Esophagus squamous epithelium (tissue), 5 donors: ENCODE data around the gene NFATC2. TPM values are rescaled to one million over a fixed set of nuclear protein-coding genes. Genes with fewer than 3 reads are reported as not detected.
A peak's percentile ranks its signal among the peaks of the same experiment; 100 is the strongest.

ENCODE experiments used
- DNase-seq: peaks from one replicate; lab custom pipeline; 2025; lab: John Stamatoyannopoulos, UW
- H3K27ac ChIP-seq, 4 donors: fragments of 200-600 bp; sonication (generic); one replicate each; pipeline ENCODE4 v1.5.1; 2016 to 2019; ENCODE audit warnings: mild to moderate bottlenecking in 1 of 4
- H3K27me3 ChIP-seq, 4 donors: fragments of 200-600 bp; sonication (generic); 1 replicate in 3 of 4; 2 replicates in 1 of 4; pipeline versions ENCODE4 v1.5.1 to v1.6.0; 2017 to 2021; ENCODE audit warnings: antibody characterized with exemption in 1 of 4
- H3K36me3 ChIP-seq, 3 donors: fragments of 200-600 bp; sonication (generic); one replicate each; pipeline ENCODE4 v1.5.1; 2016 to 2019
- H3K4me1 ChIP-seq, 3 donors: fragments of 200-600 bp; sonication (generic); one replicate each; pipeline ENCODE4 v1.5.1; 2017 to 2019
- H3K4me3 ChIP-seq, 4 donors: fragments of 200-600 bp; sonication (generic); 1 replicate in 3 of 4; 2 replicates in 1 of 4; pipeline ENCODE4 v1.5.1; 2016 to 2019; ENCODE audit warnings: mild to moderate bottlenecking in 2 of 4, moderate library complexity in 1 of 4
- H3K9me3 ChIP-seq, 3 donors: fragments of 200-600 bp; sonication (generic); one replicate each; pipeline ENCODE4 v1.5.1; 2016 to 2019
- POLR2A ChIP-seq, 4 donors: fragments of 450-650 bp; IDR thresholded peaks; one replicate each; pipeline ENCODE4 v1.6.1; 2017; ENCODE audit warnings: antibody characterized with exemption in 4 of 4, mild to moderate bottlenecking in 4 of 4, moderate library complexity in 3 of 4
- WGBS, 2 donors: methylation state at CpG; one replicate each; pipeline ENCODE4 v1.1.5; 2018; 5-methylcytosine and 5-hydroxymethylcytosine counted together
- intact Hi-C: fragments of 100-400 bp; cut with DNase I; formaldehyde crosslinking; loops from one replicate; pipeline ENCODE4 v1.15.0; 2022
- total RNA-seq, 4 donors: library from RNA; depleted of rRNA; stranded (reverse); fragments of >200 nt; gene quantifications; one replicate each; pipeline ENCODE4 v1.1.0, GENCODE V29; 2016
- TF ChIP-seq, protein P1 (sequence below), 6 experiments: fragments of 450-650 bp in 4 of 6; fragments of 200-600 bp in 2 of 6; sonication (generic) in 2 of 6; IDR thresholded peaks; one replicate each; pipeline ENCODE4 v1.5.1; 2016 to 2019; ENCODE audit warnings: antibody characterized with exemption in 6 of 6, mild to moderate bottlenecking in 4 of 6, moderate library complexity in 4 of 6
- donor health status: DM: yes; HTN: yes; CAD: no.

The NFATC2 gene
- total RNA-seq, 4 donors from 2014 or later: 0.83 to 6.7 (median 1.4) TPM

- DNase-seq: no peak
- Histone ChIP-seq H3K4me3 (no peak overlapping the region), H3K4me1 (peaks cover 8 to 73% (median 8%) of the 10 kb centered on the region in 3 donors), H3K9me3 (no peaks in the 10 kb centered on the region), H3K27me3 (no peaks in the 10 kb centered on the region), H3K27ac (no peak overlapping the region), H3K36me3 (no peaks in the 10 kb centered on the region)
- 41 to 71% methylated on average over 2 of the region's 2 CpGs for WGBS, 2 donors
- TF ChIP-seq, protein P1, sequence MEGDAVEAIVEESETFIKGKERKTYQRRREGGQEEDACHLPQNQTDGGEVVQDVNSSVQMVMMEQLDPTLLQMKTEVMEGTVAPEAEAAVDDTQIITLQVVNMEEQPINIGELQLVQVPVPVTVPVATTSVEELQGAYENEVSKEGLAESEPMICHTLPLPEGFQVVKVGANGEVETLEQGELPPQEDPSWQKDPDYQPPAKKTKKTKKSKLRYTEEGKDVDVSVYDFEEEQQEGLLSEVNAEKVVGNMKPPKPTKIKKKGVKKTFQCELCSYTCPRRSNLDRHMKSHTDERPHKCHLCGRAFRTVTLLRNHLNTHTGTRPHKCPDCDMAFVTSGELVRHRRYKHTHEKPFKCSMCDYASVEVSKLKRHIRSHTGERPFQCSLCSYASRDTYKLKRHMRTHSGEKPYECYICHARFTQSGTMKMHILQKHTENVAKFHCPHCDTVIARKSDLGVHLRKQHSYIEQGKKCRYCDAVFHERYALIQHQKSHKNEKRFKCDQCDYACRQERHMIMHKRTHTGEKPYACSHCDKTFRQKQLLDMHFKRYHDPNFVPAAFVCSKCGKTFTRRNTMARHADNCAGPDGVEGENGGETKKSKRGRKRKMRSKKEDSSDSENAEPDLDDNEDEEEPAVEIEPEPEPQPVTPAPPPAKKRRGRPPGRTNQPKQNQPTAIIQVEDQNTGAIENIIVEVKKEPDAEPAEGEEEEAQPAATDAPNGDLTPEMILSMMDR (IDR thresholded peaks at IDR 0.05): no peak
- no peak for TF ChIP-seq POLR2A (IDR thresholded peaks at IDR 0.05)
- intact Hi-C loops: no loop called here
Observed at GRCh38 chr20:51535674-51536073, 6.8 kb downstream of the NFATC2 start.

DNA sequence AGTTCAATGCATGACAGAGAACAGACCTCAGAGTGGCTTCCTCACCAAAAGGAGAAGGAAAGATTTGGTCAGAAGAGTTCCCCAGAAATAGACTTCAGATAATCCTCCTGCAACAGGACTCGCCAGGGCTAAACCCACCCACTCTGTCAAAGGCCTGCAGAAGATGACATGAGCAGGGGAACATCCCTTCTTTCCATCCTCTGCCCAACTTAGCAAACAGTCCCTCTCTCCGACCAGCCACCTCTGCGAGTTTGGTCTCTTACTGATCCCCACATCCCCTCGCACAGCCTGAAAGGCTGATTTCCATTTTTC lies 7.5 kb downstream of the NFATC2 start:
- DNase-seq: no peak
- TF ChIP-seq, protein P1 (IDR thresholded peaks at IDR 0.05): no peak
- TF ChIP-seq POLR2A (IDR thresholded peaks at IDR 0.05): no peak
- H3K9me3 ChIP-seq: no peaks in the 10 kb centered on the region
- peak overlapping the region in 1 of 4 donors; percentile 39 for H3K27ac ChIP-seq
- WGBS, 2 donors: 69 to 81% methylated on average over 4 of the region's 4 CpGs
- H3K4me3 ChIP-seq: no peak overlapping the region
- no peaks in the 10 kb centered on the region for H3K36me3 ChIP-seq
- peaks cover 7 to 71% (median 8%) of the 10 kb centered on the region in 3 donors for H3K4me1 ChIP-seq
- intact Hi-C loops: no loop called here
- no peaks in the 10 kb centered on the region for H3K27me3 ChIP-seq

DNA sequence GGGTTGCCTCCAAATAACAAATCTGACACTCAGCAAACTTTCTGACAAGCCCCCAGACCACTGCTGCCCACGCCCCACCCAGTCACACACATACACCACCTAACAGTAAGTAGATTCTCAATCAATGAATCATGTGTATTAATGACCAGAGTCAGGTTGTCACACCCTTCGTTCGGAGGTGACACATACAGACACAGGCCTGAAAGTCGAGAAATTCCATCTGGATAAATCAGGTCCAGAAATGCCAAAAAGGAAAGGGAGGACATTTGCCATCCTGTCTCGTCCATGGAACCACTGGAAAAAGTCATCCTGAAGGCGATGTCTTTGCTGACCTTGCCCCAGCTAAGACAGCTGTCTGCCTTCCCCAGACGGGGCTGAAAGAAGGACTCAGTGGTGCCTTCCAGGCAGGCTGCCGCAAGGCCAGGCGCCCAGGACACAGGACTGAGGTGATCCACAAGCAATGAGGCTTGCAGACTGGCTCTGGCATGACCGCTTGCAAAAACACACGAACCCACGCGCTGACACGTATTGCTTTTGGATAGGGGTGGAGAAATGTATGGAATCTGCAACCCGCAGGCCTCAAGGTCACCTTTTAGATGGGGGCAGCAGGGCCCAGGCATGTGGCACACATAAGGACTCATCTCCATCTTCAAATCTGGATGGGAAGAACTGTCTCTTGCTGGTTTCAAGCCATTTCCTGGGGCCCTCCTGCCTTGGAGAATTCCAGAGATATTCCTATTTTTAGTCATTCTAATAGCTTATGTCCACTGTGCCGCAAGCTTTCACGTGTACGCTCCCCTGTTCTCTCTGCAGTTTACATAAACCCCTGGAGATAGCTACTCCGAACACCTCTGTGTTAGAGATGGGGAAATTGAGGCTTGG lies 9.0 kb downstream of the NFATC2 start:
- Histone ChIP-seq H3K4me1 (peaks cover 7 to 76% (median 8%) of the 10 kb centered on the region in 3 donors), H3K27me3 (no peaks in the 10 kb centered on the region), H3K4me3 (no peak overlapping the region), H3K9me3 (no peaks in the 10 kb centered on the region), H3K36me3 (no peaks in the 10 kb centered on the region), H3K27ac (peak overlapping the region in 3 of 4 donors; percentile 55 to 79 (median 61))
- no peak for TF ChIP-seq POLR2A (IDR thresholded peaks at IDR 0.05)
- TF ChIP-seq, protein P1 (IDR thresholded peaks at IDR 0.05): no peak
- DNase-seq: no peak
- intact Hi-C loops: no loop called here
- 69 to 78% methylated on average over 11 to 18 of the region's 19 CpGs for WGBS, 2 donors

DNA sequence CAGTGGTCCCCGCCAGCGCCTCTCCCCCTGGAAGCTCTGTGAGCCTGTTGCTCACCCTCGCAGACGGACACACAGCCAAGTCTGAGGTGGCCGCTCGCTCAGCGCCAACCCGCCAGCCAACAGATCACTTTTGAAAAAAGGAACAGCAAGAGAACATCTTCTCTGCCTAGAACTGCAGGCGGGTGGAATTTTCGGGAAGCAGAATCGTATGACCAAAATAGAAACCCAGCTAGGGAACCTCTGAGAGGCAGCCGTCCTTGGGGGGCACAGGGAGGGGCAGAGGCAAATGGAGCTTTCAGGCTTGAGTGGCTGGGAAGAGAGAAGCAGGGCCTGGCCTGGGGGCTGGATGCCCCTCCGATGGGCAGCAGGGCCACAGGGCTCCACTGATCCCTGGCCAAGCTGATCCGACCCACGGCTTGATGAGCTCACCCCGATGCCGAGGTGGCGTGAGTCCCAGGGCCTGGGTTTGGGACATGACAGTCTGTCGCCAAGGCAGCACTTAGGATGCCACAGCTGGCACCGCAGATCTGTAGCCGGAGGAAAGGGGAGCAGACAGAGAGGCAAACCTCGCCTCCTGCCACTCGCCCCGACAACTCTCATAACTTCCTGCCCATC lies 9.8 kb downstream of the NFATC2 start:
- 66 to 69% methylated on average over 6 to 15 of the region's 24 CpGs for WGBS, 2 donors
- TF ChIP-seq, protein P1 (IDR thresholded peaks at IDR 0.05): no peak
- no peak for TF ChIP-seq POLR2A (IDR thresholded peaks at IDR 0.05)
- Histone ChIP-seq H3K27me3 (no peaks in the 10 kb centered on the region), H3K9me3 (no peaks in the 10 kb centered on the region), H3K27ac (peak overlapping the region; percentile 16 to 79 (median 58)), H3K4me3 (no peak overlapping the region), H3K4me1 (peaks cover 7 to 80% (median 8%) of the 10 kb centered on the region in 3 donors), H3K36me3 (no peaks in the 10 kb centered on the region)
- intact Hi-C loops: no loop called here
- no peak for DNase-seq
